DND-41 (cell line): ENCODE results near the gene MAD2L2.

Experiments
- CTCF ChIP-seq: IDR thresholded peaks from 2 replicates; pipeline ENCODE4 v1.5.1; 2012; ENCODE audit warnings: borderline replicate concordance, low read length, moderate library complexity, mild to moderate bottlenecking; ENCODE audit not compliant: poor library complexity, severe bottlenecking; ENCODE audit errors: extremely low read depth
- EZH2 ChIP-seq: IDR thresholded peaks from 3 replicates; pipeline ENCODE4 v1.6.1; 2012; ENCODE audit warnings: borderline replicate concordance, low read depth, mild to moderate bottlenecking, moderate library complexity, low read length, inconsistent platforms; ENCODE audit not compliant: severe bottlenecking

- TF ChIP-seq CTCF, result no peak
- no peak for TF ChIP-seq EZH2
These were observed 41.6 kb downstream of the MAD2L2 start for GRCh38 chr1:11639372-11639771.
